ENCODE measurements around the gene OR5K3. TPM values are rescaled to one million over a fixed set of nuclear protein-coding genes. Genes with fewer than 3 reads are reported as not detected.

OR5K3 gene
- not detected in 2 replicates for total RNA-seq

DNA sequence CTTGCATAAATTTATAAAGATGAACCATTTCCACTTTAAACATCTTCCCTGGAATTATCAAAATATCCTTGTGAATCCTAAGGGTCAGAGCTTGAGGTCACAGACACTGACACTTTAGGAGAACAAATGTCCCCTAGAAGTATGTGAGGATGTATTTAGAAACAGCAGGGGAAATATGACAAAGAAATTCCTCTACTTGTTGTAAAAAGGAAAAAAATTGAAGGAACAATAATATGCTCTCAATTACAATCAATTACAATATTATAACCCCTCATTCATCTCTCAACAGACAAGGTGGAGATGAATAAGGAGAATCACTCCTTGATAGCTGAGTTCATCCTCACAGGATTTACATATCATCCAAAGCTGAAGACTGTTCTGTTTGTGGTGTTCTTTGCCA is at the start of gene OR5K3:
OR5K3 (plus strand) TSS at position 301 of the 400 bp plus-strand sequence; CDS start at position 301, 0 bp downstream.

DNA sequence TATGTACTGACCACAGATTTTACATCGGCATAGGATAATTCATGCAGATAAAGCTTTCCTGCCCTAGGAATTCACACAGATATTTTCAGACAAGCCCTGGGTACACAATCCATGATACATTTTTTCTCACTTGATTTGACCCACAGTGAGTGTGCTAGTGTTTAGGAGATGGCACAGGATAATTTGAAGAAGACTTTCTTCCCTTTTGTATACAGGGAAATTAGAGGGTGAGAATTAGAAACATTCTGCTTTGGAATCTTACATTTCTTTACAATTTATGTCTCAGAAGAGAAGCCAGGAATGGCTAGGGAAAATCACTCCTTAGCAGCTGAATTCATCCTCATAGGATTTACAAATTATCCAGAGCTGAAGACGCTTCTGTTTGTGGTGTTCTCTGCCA is 36.9 kb upstream of the OR5K3 start, which contains the start of gene OR5K4:
OR5K4 (plus strand) TSS at position 301 of the 400 bp plus-strand sequence; CDS start at position 301, 0 bp downstream.

Other genes with a start within 250 kb of the OR5K3 start
- not detected in 2 replicates for gene OR5H14, start 243.2 kb upstream of the OR5K3 start, total RNA-seq
- not detected in 2 replicates for gene OR5H15, start 224.0 kb upstream of the OR5K3 start, total RNA-seq
- not detected in 2 replicates for gene OR5H6, start 126.4 kb upstream of the OR5K3 start, total RNA-seq
- gene OR5H2, start 108.2 kb upstream of the OR5K3 start, total RNA-seq, result not detected in 2 replicates
- not detected in 2 replicates for gene OR5K4, start 36.8 kb upstream of the OR5K3 start, total RNA-seq
- gene OR5K1, start 72.5 kb downstream of the OR5K3 start, total RNA-seq, result not detected in 2 replicates
- gene OR5K2, start 107.0 kb downstream of the OR5K3 start, total RNA-seq, result not detected in 2 replicates
- gene CLDND1, start 132.2 kb downstream of the OR5K3 start, total RNA-seq, result 82.9 and 83.1 TPM in 2 replicates
- not detected in 2 replicates for gene GPR15, start 141.3 kb downstream of the OR5K3 start, total RNA-seq
- 29.8 and 37.4 TPM in 2 replicates for gene CPOX, start 202.9 kb downstream of the OR5K3 start, total RNA-seq